NOMO-1 treated with dmso at 0.1 percent for 144 hours (cell line): ENCODE results near the gene OR13C8.

ENCODE experiments used
- DNase-seq: peaks from one replicate; lab custom pipeline; 2025; ENCODE audit not compliant: unreplicated experiment; lab: John Stamatoyannopoulos, UW

The OR13C8 gene

DNA sequence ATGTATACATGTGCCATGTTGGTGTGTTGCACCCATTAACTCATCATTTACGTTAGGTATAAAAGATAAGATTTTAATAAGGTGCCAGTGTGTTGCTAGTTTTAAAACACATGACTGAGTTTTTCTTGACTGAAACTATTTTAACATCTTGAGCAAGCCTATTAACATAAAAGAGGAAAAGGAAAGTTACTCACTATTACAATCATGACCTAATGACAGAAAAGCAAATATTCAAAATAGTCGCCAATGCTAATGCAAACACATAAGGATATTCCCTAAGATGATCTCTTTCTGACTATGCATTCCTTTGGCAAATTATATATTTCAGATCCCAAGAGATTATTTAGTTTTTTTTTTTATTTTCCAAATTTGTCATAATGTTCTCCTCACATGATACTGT, 42.2 kb downstream of the OR13C8 start:
- no peak for DNase-seq

- DNase-seq: no peak
Observed at GRCh38 chr9:104617418-104617817, 48.5 kb downstream of the OR13C8 start.

GRCh38 chr9:104618104-104618503, 49.1 kb downstream of the OR13C8 start, which contains the start of gene OR13C9:
Gene OR13C9, minus strand, starts transcription at chr9:104618204. Its CDS starts 0 bp downstream, at chr9:104618204.
- DNase-seq: no peak
